Dedifferentiated amniotic fluid mesenchymal stem cell (primary cell): ENCODE results near the gene NECAP2.
"Not testable (repeated sequence)": the region's sequence is repeated elsewhere in the genome, so short reads cannot be mapped to it uniquely, and the experiment has no call there.

Source experiments
- DNase-seq: peaks from one replicate; pipeline ENCODE4 v3.0.0-alpha.2; 2016; ENCODE audit errors: extremely low spot score

The NECAP2 gene

GRCh38 chr1:16497474-16497904, 57.0 kb downstream of the NECAP2 start:
- DNase-seq: not testable (repeated sequence)

- not testable (repeated sequence) for DNase-seq
These were observed 57.5 kb downstream of the NECAP2 start for GRCh38 chr1:16498047-16498446.

GRCh38 chr1:16498573-16499413, 58.3 kb downstream of the NECAP2 start:
- peak; percentile 72 for DNase-seq

GRCh38 chr1:16500466-16500865, 59.9 kb downstream of the NECAP2 start:
- not testable (repeated sequence) for DNase-seq

- DNase-seq: not testable (repeated sequence)
These were observed 60.5 kb downstream of the NECAP2 start for GRCh38 chr1:16500975-16501374.

GRCh38 chr1:16501446-16501845, 60.9 kb downstream of the NECAP2 start:
- not testable (repeated sequence) for DNase-seq

- DNase-seq: no peak
These were observed 63.0 kb downstream of the NECAP2 start for GRCh38 chr1:16503494-16503893.

GRCh38 chr1:16505870-16506269, 65.3 kb downstream of the NECAP2 start:
- DNase-seq: not testable (repeated sequence)

GRCh38 chr1:16506364-16507136, 66.0 kb downstream of the NECAP2 start:
- not testable (repeated sequence) for DNase-seq

GRCh38 chr1:16508861-16509445, 68.4 kb downstream of the NECAP2 start:
- not testable (repeated sequence) for DNase-seq
